ENCODE measurements around the gene STX17.

The STX17 gene

GRCh38 chr9:99907208-99907532 lies 716 bp downstream of the STX17 start:
- no peak for DNase-seq (ENCODE audit: low read depth)

- DNase-seq (ENCODE audit: low read depth): no peak
These were observed 5.1 kb downstream of the STX17 start for GRCh38 chr9:99911600-99911999.

- no peak for DNase-seq (ENCODE audit: low read depth)
These were observed 10.2 kb downstream of the STX17 start for GRCh38 chr9:99916650-99917049.

GRCh38 chr9:99918134-99918533 lies 11.7 kb downstream of the STX17 start:
- DNase-seq (ENCODE audit: low read depth): no peak

GRCh38 chr9:99919930-99920329 lies 13.5 kb downstream of the STX17 start:
- no peak for DNase-seq (ENCODE audit: low read depth)

- DNase-seq (ENCODE audit: low read depth): no peak
These were observed 15.6 kb downstream of the STX17 start for GRCh38 chr9:99921875-99922710.

- no peak for DNase-seq (ENCODE audit: low read depth)
These were observed 16.2 kb downstream of the STX17 start for GRCh38 chr9:99922711-99923030.

- no peak for DNase-seq (ENCODE audit: low read depth)
These were observed 19.1 kb downstream of the STX17 start for GRCh38 chr9:99925541-99925940.

- no peak for DNase-seq (ENCODE audit: low read depth)
These were observed 23.2 kb downstream of the STX17 start for GRCh38 chr9:99929652-99930051.

- DNase-seq (ENCODE audit: low read depth): no peak
These were observed 24.8 kb downstream of the STX17 start for GRCh38 chr9:99931155-99931840.

- no peak for DNase-seq (ENCODE audit: low read depth)
These were observed 30.6 kb downstream of the STX17 start for GRCh38 chr9:99936947-99937587.

- DNase-seq (ENCODE audit: low read depth): no peak
These were observed 40.9 kb downstream of the STX17 start for GRCh38 chr9:99947395-99947794.

GRCh38 chr9:99948482-99948881 lies 42.0 kb downstream of the STX17 start:
- DNase-seq (ENCODE audit: low read depth): no peak

- DNase-seq (ENCODE audit: low read depth): no peak
These were observed 42.4 kb downstream of the STX17 start for GRCh38 chr9:99948896-99949295.

GRCh38 chr9:99953861-99954507 lies 47.5 kb downstream of the STX17 start:
- no peak for DNase-seq (ENCODE audit: low read depth)

GRCh38 chr9:99954819-99955218 lies 48.4 kb downstream of the STX17 start:
- no peak for DNase-seq (ENCODE audit: low read depth)

- no peak for DNase-seq (ENCODE audit: low read depth)
These were observed 49.2 kb downstream of the STX17 start for GRCh38 chr9:99955606-99956005.

GRCh38 chr9:99962680-99963261 lies 56.3 kb downstream of the STX17 start:
- no peak for DNase-seq (ENCODE audit: low read depth)

GRCh38 chr9:99964336-99964735 lies 57.9 kb downstream of the STX17 start:
- no peak for DNase-seq (ENCODE audit: low read depth)

GRCh38 chr9:99966001-99966400 lies 59.5 kb downstream of the STX17 start:
- DNase-seq (ENCODE audit: low read depth): no peak

- no peak for DNase-seq (ENCODE audit: low read depth)
These were observed 60.3 kb downstream of the STX17 start for GRCh38 chr9:99966716-99967115.

GRCh38 chr9:99967457-99967856 lies 61.0 kb downstream of the STX17 start:
- no peak for DNase-seq (ENCODE audit: low read depth)

GRCh38 chr9:99970481-99970880 lies 64.0 kb downstream of the STX17 start:
- DNase-seq (ENCODE audit: low read depth): no peak
